ENCODE data around the gene ROPN1B.

The ROPN1B gene

GRCh38 chr3:126005951-126006350, 37.0 kb downstream of the ROPN1B start:
- no peak for DNase-seq

DNA sequence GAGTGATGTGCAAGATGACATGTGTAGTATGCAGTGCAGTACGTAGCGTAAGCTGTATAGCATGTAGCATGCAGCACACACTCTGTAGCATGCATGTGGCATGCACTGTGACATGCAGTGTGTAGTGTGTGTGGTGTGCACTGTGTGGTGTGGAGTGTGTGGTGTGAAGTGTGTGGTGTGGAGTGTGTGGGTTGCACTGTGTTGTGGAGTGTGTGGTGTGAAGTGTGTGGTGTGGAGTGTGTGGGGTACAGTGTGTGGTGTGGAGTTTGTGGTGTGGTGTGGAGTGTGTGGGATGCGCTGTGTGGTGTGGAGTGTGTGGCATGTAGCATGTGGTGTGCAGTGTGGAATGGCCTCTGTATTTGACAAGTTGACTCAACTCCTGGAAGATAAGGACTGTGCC, 39.2 kb downstream of the ROPN1B start:
- no peak for DNase-seq

- DNase-seq, result no peak
Measured at GRCh38 chr3:126009181-126009580, 40.2 kb downstream of the ROPN1B start.

DNA sequence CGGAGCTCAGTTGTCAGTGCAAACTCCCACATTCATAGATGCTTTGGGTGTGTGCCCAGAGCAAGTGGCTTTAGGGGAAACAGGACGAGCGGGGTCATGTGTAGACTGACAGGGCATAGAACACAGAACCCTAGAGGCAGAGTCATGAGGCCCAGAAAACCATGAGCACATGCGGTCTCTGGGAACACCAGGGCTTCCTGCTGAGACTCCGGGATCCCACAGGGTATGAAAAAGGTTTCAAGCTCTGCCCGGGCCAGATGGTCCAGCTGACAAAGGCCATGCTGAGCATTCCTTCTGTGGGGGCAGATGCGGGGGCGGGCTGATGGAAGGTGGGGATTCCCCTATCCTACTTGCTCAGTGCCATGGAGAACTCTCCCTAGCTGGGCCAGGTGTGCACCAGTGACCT, 44.8 kb downstream of the ROPN1B start:
- DNase-seq, result no peak

DNA sequence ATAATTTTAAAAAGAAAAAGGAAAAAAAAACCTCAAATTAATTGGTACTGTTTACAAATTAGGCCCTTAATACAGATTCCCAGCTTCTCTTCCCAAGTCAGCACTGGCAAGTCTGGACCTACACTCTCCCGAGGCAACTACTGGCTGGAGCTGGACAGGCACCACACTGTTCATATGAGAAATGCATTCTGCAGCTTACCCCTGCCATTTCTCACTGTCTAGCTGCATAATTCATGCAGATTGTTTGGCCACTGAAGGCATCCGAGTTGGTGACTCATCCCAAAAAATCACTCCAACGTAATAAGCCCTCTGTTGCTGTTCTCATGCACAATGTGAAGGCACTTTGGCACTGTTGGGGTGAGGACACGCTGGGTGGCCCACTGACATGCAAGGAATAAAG, 45.3 kb downstream of the ROPN1B start:
- no peak for DNase-seq

- DNase-seq, result no peak
Measured at GRCh38 chr3:126015075-126015474, 46.1 kb downstream of the ROPN1B start.

- DNase-seq, result no peak
Measured at GRCh38 chr3:126016616-126017015, 47.6 kb downstream of the ROPN1B start.

- DNase-seq, result no peak
Measured at GRCh38 chr3:126017362-126017761, 48.4 kb downstream of the ROPN1B start.

DNA sequence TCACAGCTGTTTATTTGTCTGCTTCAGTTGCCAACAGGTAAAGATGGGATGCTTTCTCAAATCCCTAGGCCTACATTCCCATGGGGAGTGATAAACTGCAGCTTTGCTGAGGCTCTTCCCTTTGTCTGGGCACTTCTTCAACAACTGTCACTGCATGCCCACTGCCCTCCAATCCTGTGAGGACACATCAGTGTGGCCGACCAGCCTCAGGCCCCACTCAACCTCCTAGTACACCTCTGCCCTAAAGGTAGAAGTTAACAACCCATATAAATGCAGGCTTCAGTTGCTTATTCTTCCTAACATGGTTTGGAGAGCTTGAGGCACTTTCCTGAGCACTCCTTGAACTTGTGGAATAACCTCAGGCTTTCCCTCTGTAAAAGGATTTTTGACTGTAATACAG, 49.6 kb downstream of the ROPN1B start:
- DNase-seq, result no peak

GRCh38 chr3:126018995-126019394, 50.0 kb downstream of the ROPN1B start:
- DNase-seq, result no peak

- no peak for DNase-seq
Measured at GRCh38 chr3:126019683-126020082, 50.7 kb downstream of the ROPN1B start.

- DNase-seq, result no peak
Measured at GRCh38 chr3:126021224-126021623, 52.2 kb downstream of the ROPN1B start.

- no peak for DNase-seq
Measured at GRCh38 chr3:126021702-126022101, 52.7 kb downstream of the ROPN1B start.

GRCh38 chr3:126022741-126023359, 53.9 kb downstream of the ROPN1B start:
- no peak for DNase-seq

DNA sequence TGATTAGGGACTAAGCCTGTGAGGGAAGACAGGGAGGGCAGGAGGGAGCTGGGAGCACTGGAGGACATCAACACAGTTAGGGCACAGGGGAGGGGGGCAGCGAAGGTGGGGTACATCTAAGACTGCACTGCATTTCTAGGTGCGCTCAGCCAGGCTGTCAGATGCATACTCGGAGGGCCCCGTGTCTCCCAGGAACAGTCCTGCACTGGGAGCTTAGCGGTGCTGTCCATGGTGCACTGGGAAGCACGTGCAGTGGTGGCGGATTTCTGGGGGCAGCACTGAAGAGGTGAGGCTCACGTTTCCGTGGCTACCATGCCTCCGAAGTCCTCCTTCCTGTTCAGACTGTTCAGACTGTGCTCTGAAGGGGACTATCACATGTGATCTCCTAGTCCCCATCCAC, 54.4 kb downstream of the ROPN1B start:
- DNase-seq, result no peak

DNA sequence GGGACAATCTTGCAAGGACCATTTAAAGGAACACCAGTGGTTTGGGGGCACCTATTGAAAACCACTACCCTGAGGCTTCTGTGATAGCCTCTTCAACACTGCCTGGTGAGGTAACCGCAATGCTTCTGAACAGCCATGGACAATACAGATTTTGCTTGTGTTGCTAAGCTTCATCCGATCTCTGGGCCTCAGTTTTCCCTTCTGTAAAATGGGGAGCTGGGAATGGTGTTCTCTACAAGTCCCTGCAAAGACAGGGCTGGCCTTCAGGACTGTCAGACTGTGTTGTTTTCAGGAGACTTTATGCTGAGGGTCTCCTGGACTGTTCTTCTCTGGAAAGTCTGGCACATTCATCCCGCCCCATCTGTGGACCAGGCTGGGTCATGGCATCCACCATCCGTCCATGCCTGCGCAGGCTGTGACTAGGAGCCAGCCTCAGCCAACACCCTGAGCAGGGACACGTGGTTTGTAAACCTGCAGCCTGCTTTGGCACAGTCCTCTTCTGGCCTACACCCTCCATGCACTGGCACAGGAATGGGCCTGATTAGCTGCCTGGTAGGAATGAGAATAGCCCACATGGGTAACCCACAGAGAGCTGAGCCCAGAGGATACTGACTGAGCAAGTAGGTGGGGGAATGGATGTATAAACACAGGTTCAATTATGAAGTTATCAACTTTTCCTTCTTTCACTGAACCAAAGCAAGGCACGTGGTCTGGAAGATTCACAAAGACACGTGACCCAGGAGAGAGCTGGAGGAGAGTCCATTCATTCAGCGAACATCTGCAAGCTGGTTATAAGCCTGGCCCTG, 55.3 kb downstream of the ROPN1B start:
- DNase-seq, result no peak

DNA sequence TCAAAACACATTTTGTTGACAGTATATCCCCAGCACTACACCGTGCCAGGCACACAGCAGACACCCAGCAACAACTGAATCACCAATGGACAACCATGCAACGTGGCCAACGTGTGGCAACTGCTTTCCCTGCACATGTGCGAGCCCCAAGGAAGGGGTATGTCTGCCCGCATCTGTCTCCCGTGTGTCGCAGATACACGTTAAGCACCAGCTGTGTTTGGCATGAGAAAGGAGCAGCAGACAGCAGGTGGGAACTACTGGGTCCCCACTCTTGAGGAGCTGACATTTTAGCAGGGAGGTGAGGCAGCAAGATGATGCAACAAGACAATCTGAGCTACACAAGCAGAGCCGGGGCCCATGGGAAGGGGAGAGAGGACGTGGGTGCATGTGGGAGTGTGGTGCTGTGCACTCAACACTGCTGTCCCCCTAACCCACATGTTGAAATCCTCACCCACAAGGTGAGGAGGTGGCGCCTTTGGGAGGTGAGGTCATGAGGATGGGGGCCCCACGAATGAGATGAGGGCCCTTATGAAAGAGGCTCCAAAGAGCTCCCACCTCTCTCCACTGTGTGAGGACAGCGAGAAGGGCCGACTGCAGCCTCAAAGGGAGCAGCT, 56.2 kb downstream of the ROPN1B start:
- DNase-seq, result no peak

GRCh38 chr3:126025862-126026261, 56.9 kb downstream of the ROPN1B start:
- DNase-seq, result no peak

DNA sequence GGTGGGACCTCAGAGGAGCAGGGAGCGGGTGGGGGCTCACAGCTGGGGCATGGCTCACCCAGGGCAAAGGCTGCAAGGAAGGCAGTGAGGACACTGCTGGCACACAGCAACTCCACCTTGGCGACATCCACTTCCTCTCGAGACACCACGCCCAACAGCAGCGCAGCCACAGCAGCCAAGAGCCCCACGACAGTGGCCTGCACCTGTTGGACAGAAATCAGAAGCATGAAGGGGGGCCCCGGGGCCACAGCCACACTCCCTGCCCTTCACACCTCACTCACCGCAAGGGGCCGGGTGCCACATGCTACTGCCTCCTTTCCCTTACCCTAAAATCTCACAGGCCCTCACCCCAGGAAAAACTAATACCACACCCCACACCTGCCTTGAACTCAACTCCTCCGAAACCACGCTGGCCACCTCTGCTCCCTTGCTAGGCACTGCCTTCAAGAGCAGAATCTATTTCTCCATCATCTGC, 57.3 kb downstream of the ROPN1B start:
- DNase-seq, result no peak

DNA sequence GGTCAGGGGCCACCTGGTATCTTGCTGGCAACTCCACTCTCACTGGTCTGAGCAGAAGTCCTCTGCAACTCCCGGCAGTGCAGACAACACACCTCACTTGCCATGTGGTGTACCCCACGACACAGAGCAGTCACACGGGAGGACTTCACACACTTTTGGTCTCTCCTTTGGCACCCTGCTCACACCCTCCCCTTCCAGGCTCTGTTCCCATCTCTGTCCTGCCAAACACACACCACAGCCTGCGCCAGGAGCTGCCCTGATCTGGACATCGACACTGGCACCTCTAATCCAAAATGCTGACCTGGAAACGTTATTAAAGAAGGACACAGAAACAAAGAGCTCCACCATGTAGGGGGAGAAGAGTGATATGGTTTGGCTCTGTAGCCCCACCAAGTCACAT, 57.8 kb downstream of the ROPN1B start:
- no peak for DNase-seq

DNA sequence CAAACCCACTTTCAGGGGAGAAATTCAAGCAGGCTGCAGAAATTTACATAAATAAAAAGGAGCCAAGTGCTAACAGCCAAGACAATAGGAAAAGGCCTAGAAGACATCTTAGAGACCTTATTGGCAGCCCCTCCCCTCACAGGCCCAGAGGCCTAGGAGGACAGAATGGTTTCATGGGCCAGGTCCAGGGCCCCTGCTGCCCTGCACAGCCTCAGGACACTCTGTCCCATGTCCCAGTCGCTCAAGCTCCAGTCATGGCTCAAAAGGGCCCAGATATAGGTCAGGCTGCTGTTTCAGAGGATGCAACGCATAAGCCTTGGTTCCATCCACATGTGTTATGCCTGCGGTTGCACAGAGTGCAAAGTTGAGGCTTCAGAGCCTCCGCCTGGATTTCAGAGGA, 59.1 kb downstream of the ROPN1B start:
- no peak for DNase-seq

DNA sequence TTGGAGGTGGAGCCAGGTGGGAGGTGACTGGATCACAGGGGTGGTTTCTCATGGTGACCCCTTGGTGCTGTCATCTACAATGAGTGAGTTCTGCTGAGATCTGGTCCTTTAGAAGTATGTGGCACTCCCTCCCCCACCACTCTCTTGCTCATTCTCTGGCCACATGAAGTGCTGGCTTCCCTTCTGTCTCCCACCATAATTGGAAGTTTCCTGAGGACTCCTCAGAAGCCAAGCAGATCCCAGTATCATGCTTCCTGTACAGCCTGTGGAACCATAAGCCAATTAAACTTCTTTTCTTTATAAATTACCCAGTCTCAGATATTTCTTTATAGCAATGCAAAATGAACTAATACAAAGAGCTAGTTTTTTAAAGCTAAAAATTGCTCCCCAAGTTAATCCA, 60.3 kb downstream of the ROPN1B start:
- no peak for DNase-seq

DNA sequence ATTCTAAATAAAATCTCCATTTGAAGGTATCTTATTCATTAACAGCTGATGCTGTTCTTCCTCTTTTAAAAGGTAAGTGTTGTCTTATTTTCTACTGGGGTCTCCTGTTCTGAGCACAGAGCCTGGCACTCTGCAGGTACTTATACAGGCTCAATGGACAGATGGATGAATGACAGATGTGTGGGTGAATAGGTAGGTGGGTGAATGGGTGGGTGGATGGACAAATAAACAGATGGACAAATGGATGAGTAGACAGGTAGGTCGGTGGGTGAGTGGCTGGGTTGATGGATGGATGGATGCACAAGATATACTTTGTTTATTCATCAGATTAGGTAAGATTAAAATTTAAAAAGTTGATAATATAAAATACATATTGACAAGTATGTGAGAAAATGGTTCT, 61.5 kb downstream of the ROPN1B start:
- DNase-seq, result no peak

- DNase-seq, result no peak
Measured at GRCh38 chr3:126031981-126032471, 63.0 kb downstream of the ROPN1B start.
